Left ventricle myocardium inferior (tissue), 1 donor: ENCODE measurements around the gene CAMK1D. TPM values are rescaled to one million over a fixed set of nuclear protein-coding genes. Genes with fewer than 3 reads are reported as not detected.

Experiments used
- DNase-seq: peaks from one replicate; pipeline ENCODE4 v3.0.0-alpha.2; 2020
- H3K27ac ChIP-seq: fragments of 200-600 bp; replicated peaks from 2 replicates; pipeline ENCODE4 v1.8.0; 2021
- H3K27me3 ChIP-seq: fragments of 200-600 bp; 2 replicates; pipeline ENCODE4 v1.8.0; 2021; ENCODE audit warnings: low read depth
- H3K36me3 ChIP-seq: fragments of 200-600 bp; 2 replicates; pipeline ENCODE4 v1.8.0; 2021
- H3K4me1 ChIP-seq: fragments of 200-600 bp; 2 replicates; pipeline ENCODE4 v1.8.0; 2021
- H3K4me3 ChIP-seq: fragments of 200-600 bp; 2 replicates; pipeline ENCODE4 v1.8.0; 2021; ENCODE audit warnings: mild to moderate bottlenecking, moderate library complexity
- H3K9me3 ChIP-seq: fragments of 200-600 bp; replicated peaks from 2 replicates; pipeline ENCODE4 v1.8.0; 2021
- intact Hi-C: fragments of 100-400 bp; cut with micrococcal nuclease; formaldehyde crosslinking; loops from one replicate; pipeline ENCODE4 v1.11.0; 2022
- total RNA-seq: library from RNA; stranded (reverse); fragmentation: NEBNext Ultra II Directional; extraction: Animal tissue kit (Norgen Biotek cat#: 25700); gene quantifications from one replicate; pipeline ENCODE4 v1.2.1, GENCODE V29; 2021
- TF ChIP-seq, protein P1 (sequence below): fragments of 200-600 bp; IDR thresholded peaks from 2 replicates; pipeline ENCODE4 v1.8.0; 2021; ENCODE audit warnings: antibody characterized with exemption, mild to moderate bottlenecking, borderline replicate concordance
- donor health status: DM: no; HTN: yes; CAD: no; lungs with severe emphysema.

Gene CAMK1D
- total RNA-seq, 1 donor from 2014 or later, result 2.5 TPM

- H3K4me3 ChIP-seq, result no peak overlapping the region
- no peak for DNase-seq
These were observed 117.5 kb downstream of the CAMK1D start for GRCh38 chr10:12466704-12467305.

DNA sequence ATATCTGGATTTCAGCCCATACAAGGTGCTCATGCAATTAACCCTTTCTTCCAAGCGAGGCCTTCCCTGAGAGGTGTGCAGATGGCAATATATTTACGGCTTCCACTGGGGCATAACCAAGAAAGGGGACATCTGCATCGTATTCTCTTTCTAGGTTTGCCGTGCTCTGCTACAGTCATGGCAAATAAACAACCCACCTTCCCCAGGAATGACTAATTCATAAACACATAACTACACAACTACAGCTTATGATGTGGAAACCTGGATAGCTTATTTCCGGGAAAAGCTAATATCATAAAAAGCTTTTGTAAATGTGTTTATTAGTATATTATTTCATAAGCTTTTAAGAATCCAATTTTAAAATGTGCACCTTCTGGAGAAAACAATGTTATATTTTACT, 120.0 kb downstream of the CAMK1D start:
- no peak overlapping the region for H3K4me3 ChIP-seq
- no peaks in the 10 kb centered on the region for H3K36me3 ChIP-seq
- H3K9me3 ChIP-seq, result no peaks in the 10 kb centered on the region
- no peak overlapping the region for H3K27ac ChIP-seq
- no peaks in the 10 kb centered on the region for H3K27me3 ChIP-seq
- H3K4me1 ChIP-seq, result peaks cover 10% of the 10 kb centered on the region
- intact Hi-C loops, result no loop called here
- TF ChIP-seq, protein P1, sequence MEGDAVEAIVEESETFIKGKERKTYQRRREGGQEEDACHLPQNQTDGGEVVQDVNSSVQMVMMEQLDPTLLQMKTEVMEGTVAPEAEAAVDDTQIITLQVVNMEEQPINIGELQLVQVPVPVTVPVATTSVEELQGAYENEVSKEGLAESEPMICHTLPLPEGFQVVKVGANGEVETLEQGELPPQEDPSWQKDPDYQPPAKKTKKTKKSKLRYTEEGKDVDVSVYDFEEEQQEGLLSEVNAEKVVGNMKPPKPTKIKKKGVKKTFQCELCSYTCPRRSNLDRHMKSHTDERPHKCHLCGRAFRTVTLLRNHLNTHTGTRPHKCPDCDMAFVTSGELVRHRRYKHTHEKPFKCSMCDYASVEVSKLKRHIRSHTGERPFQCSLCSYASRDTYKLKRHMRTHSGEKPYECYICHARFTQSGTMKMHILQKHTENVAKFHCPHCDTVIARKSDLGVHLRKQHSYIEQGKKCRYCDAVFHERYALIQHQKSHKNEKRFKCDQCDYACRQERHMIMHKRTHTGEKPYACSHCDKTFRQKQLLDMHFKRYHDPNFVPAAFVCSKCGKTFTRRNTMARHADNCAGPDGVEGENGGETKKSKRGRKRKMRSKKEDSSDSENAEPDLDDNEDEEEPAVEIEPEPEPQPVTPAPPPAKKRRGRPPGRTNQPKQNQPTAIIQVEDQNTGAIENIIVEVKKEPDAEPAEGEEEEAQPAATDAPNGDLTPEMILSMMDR, result no peak
- DNase-seq, result no peak

More at GRCh38 chr10:12466704-12467305, 117.5 kb downstream of the CAMK1D start:
- no peak overlapping the region for H3K27ac ChIP-seq
- H3K4me1 ChIP-seq, result no peaks in the 10 kb centered on the region
- intact Hi-C loops, result no loop called here
- no peaks in the 10 kb centered on the region for H3K9me3 ChIP-seq
- no peaks in the 10 kb centered on the region for H3K36me3 ChIP-seq
- TF ChIP-seq, protein P1, result no peak
- H3K27me3 ChIP-seq, result no peaks in the 10 kb centered on the region

GRCh38 chr10:12470719-12471118, 121.4 kb downstream of the CAMK1D start:
- Histone ChIP-seq H3K4me1 (peaks cover 10% of the 10 kb centered on the region), H3K27ac (no peak overlapping the region), H3K9me3 (no peaks in the 10 kb centered on the region), H3K27me3 (no peaks in the 10 kb centered on the region), H3K4me3 (no peak overlapping the region), H3K36me3 (no peaks in the 10 kb centered on the region)
- TF ChIP-seq, protein P1, result no peak
- intact Hi-C loops, result no loop called here
- DNase-seq, result no peak

GRCh38 chr10:12471135-12471534, 121.8 kb downstream of the CAMK1D start:
- Histone ChIP-seq H3K36me3 (no peaks in the 10 kb centered on the region), H3K4me1 (peaks cover 10% of the 10 kb centered on the region), H3K4me3 (no peak overlapping the region), H3K27me3 (no peaks in the 10 kb centered on the region), H3K27ac (no peak overlapping the region), H3K9me3 (no peaks in the 10 kb centered on the region)
- no peak for DNase-seq
- intact Hi-C loops, result no loop called here
- TF ChIP-seq, protein P1, result no peak

- TF ChIP-seq, protein P1, result no peak
- Histone ChIP-seq H3K27me3 (no peaks in the 10 kb centered on the region), H3K4me3 (no peak overlapping the region), H3K27ac (no peak overlapping the region), H3K4me1 (peaks cover 10% of the 10 kb centered on the region), H3K9me3 (no peaks in the 10 kb centered on the region), H3K36me3 (no peaks in the 10 kb centered on the region)
- DNase-seq, result no peak
- intact Hi-C loops, result no loop called here
These were observed 124.1 kb downstream of the CAMK1D start for GRCh38 chr10:12473491-12473890.
